ENCODE measurements around the gene FHIT.

FHIT gene

DNA sequence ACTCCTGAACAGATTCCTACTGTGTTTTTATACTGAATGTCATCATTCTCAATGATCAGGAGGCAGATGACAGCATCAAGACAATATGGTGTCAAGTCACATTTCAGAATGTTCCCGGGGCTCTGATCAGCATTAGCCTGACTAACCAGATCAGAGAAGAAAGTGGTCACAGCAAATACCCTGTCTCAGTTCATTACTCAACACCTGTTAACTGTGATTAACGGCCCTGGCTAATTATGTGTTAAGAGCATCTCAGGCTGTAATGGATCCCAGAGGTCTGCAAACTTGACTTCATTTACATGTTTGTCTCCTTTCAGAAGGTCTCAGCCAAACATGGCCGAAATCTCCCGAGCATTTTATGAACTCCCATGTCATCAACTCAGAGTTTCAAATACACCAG, 833.7 kb downstream of the FHIT start:
- no peak for DNase-seq (ENCODE audit: low read depth in 2 of 2)

- no peak for DNase-seq (ENCODE audit: low read depth in 2 of 2)
Measured at GRCh38 chr3:60414011-60414410, 837.2 kb downstream of the FHIT start.

DNA sequence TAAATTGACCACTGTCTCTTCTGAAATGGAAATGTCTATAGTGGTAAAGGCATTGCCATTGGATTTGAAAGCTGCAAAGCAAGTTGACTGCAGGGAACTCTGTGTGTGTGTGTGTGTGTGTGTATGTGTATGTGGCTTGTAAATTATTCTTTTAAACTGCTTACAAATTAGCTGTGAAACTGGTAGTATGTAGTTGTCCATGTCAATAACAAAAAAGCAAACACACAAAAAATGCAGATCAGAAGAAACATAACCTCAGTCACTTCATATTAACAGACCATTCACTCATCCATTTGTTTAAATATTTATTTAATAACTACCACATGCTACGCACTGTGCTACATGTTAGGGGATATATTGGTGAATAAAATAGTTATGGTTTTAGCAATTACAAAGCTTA, 837.7 kb downstream of the FHIT start:
- DNase-seq (ENCODE audit: low read depth in 2 of 2) = no peak

- no peak for DNase-seq (ENCODE audit: low read depth in 2 of 2)
Measured at GRCh38 chr3:60403866-60404265, 847.4 kb downstream of the FHIT start.

DNA sequence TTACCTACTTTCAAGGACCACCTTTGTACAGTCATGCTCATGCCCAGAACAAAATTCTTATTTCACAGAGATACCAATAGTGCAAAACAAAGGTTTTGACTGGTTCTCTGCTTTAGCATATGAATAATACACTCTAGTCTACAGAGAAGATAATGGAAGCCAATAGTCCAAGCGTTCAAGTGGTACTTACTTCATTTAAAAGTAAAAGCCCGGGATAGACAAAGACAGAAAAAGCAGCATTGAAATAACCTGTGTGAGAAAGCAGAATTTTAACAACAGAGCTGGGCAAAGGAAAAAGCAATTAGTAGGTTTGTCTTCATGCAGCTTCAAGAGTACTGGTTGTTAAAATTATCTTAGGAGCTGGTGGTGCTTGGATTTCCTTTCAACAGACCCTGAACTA, 848.3 kb downstream of the FHIT start:
- DNase-seq (ENCODE audit: low read depth in 2 of 2) = no peak

DNA sequence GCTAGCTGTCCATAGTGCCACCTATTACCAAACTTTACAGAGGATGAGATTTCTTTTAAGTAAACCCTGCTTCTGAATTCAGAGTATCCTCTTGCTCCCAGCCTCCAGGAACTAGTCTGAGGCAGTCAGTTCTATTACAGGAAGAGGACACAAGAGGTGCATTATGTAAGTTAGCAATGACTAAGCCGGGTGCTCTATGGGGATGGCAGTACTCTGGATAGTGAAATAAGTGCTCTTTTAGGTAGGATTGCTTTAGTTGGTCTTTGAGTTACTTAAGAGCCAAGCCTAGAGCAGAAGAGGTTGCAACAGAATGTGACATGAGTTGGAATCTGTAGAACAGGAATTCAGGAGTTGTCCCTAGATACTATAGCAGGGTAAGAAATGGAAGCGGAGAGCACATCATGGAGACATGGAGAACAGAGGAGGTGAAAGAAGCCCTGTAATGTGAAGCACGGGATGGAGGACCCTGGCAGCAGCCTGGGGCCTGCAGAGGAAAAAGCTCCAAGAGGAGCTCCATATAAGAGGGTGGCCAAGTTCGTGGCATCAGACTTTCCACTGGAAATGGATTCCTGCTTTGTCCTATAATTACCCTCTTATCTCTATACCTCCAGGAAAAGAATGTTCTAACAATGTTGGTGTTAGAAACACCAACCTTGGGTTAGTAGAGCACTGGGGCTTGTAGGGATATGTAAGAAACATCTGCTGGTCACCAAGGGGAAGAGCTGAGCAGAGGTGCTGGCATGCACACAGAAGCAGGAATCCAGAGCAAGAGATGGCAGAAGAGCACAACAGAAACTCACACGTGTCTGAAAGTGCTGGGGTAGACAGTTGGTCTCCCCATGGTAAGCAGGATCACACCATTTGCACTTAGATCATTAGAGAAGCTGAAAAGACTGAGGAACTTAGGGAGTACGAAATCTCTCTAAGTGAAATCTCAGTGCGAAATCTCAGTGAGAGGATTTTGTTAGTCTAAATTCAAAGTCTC, 851.1 kb downstream of the FHIT start:
- DNase-seq (ENCODE audit: low read depth in 2 of 2) = no peak

- no peak for DNase-seq (ENCODE audit: low read depth in 2 of 2)
Measured at GRCh38 chr3:60399292-60399691, 852.0 kb downstream of the FHIT start.

GRCh38 chr3:60395173-60395762, 856.0 kb downstream of the FHIT start:
- no peak for DNase-seq (ENCODE audit: low read depth in 2 of 2)

- no peak for DNase-seq (ENCODE audit: low read depth in 2 of 2)
Measured at GRCh38 chr3:60393946-60394345, 857.3 kb downstream of the FHIT start.

DNA sequence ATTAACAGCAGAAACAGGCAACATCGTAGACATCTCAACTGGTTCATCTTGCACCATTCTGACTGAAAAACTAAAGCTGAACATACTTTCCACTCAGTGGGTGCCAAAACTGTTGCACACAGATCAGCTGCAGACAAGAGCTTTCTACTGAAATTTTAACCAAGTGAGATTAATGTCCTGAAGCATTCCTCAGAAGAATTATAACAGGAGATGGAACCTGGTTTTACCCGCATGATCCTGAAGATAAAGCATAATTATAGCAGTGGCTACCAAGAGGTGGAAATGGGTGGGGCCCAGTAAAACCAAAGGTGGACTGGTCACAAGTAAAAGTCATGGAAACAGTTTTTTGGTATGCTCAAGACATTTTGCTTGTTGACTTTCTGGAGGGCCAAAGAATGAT, 858.8 kb downstream of the FHIT start:
- DNase-seq (ENCODE audit: low read depth in 2 of 2) = no peak

- no peak for DNase-seq (ENCODE audit: low read depth in 2 of 2)
Measured at GRCh38 chr3:60391292-60391691, 860.0 kb downstream of the FHIT start.

DNA sequence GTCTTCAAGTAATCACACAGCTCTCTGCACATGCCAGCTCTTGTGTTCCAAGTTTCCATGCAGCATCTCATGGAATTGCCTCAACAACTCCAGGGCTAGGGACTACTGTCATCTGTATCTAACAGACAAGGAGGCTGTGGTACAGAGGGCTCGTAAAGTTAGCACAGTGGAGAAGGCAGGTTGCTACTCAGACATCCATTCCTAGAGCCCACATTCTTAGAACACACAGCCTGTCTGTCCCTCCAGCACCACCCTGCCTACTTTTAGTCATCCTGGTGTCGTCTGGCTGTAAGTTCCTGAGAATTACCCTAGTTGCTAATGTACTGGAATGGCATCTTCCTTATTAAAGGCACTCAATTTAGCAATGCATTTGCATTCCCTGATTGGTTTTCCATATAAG, 862.5 kb downstream of the FHIT start:
- no peak for DNase-seq (ENCODE audit: low read depth in 2 of 2)

GRCh38 chr3:60386306-60386705, 864.9 kb downstream of the FHIT start:
- DNase-seq (ENCODE audit: low read depth in 2 of 2) = no peak

- DNase-seq (ENCODE audit: low read depth in 2 of 2) = no peak
Measured at GRCh38 chr3:60384341-60384740, 866.9 kb downstream of the FHIT start.

DNA sequence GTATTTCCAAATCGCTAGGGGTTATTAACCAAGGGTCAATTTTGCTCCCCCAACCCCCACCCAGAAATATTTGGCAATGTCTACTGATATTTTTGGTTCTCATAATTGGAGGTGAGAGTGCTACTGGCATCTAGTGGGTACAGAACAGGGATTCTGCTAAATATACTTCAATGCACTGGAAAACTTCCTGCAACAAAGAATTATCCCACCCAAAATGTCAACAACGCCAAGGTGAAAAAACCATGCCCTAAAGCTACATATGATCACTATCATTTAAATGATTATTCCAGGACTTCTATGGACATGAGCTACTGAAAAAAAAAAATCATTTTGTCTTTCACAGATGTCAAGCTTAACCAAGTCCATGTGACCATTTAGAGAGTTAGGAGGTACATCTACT, 867.9 kb downstream of the FHIT start:
- no peak for DNase-seq (ENCODE audit: low read depth in 2 of 2)

DNA sequence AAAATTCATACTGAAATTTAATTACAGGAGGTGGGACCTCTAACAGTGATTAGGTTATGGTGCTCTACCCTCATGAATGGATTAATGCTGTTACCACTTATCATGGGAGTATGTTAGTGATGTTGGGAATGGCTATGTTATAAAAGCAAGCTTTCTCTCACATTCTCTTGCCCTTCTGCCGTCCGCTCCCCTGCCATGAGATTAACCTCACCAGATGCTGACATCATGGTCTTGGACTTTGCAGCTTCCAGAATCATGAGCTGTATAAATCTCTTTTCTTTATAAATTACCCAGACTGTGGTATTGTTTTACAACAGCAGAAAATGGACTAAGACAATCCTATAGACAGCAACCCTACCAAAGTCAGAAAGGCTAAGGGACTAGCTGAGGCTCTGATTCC, 884.8 kb downstream of the FHIT start:
- no peak for DNase-seq (ENCODE audit: low read depth in 2 of 2)

GRCh38 chr3:60365360-60365759, 885.9 kb downstream of the FHIT start:
- DNase-seq (ENCODE audit: low read depth in 2 of 2) = no peak

DNA sequence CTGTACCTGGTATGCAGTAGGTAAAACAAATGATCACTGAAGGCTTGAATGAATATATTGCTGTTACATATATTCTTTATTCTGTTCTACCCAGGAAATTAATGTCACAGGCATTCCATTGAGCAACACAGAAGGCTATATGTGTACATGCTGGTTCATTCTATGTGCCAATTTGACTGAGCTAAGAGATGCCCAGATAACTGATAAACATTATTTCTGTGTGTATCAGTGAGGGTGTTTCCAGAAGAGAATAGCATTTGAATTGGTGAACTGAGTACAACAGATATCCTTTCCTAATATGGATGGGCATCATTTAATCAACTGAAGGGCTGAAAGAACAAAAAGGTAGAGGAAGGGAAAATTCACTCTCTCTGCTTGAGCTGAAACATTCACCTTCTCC, 886.8 kb downstream of the FHIT start:
- DNase-seq (ENCODE audit: low read depth in 2 of 2) = no peak

DNA sequence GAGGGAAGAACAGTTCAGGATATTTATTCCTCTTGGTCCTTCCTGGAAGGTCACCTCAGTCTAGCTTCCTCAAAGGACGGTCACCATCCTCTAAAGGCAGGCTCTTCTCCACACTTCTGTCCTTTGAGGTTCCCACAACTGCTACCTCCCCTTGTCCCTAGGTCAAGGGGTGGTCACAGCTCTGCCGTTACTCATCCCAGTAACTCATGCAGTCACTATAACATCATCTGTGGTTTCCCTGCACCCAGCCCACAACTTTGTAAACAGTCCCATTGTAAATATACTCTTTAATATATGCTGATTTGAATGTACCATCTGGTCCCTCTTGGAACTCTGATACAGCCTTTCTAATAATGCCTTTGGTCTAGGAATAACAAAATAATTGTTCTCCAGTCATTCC, 887.4 kb downstream of the FHIT start:
- no peak for DNase-seq (ENCODE audit: low read depth in 2 of 2)

GRCh38 chr3:60355825-60356224, 895.4 kb downstream of the FHIT start:
- DNase-seq (ENCODE audit: low read depth in 2 of 2) = no peak

DNA sequence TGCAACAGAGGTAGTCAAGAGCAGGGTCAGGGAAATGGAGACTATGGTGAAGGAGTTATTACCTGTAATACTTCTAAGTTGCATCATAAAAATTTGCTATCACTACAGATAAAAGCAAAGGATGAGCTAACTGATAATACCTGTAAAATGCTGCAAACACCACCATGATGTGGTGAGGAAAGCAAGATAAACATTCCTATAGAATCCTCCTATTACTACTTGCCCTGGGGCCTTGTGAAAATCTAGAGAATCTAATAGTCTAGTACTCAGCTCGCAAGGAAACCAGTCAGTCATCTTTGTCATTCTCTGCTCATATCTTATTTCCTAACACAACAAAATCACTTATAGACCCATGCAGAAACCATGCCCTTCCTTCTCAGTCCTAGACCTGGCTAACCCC, 899.8 kb downstream of the FHIT start:
- no peak for DNase-seq (ENCODE audit: low read depth in 2 of 2)

DNA sequence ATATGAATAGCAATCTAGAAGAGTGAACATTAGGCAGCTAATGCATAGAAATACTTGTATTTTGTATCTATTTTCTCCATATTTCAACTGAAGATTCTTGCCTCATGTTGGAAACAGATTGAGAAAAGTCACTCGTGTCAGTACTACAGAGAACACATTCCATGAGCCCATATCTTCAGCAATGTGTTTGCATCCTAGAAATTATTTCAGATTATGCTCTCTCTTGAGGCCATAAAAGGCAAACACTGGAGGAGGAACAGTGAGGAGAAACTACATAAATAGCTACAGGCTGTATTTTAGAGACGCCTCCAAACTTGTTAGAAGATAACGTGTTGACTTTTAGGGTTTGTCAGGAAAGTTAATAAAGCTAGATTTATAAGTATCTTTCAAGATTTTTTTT, 906.9 kb downstream of the FHIT start:
- DNase-seq (ENCODE audit: low read depth in 2 of 2) = no peak

DNA sequence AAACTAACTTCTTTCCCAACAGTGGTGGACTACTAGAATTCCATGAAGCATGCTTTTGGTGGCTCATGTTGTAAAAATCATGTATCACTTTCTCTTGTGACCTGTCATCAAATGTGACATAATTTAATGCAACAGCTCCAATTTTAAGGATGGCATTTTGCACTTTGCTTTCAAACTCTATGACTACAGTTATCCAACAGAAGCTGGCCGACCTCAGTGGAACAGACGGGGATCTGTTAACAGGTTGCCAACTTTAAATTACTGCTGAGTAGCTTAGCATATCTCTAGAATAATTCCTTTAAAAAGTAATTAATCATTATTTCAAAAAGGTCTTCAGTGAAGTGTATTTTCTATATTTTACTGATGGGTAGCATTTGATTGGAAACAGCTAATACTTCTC, 907.4 kb downstream of the FHIT start:
- no peak for DNase-seq (ENCODE audit: low read depth in 2 of 2)
